MCF 10A (cell line): Measurements from ENCODE around the gene CCDC85C. TPM values are rescaled to one million over a fixed set of nuclear protein-coding genes. Genes with fewer than 3 reads are reported as not detected.
A peak's percentile ranks its signal among the peaks of the same experiment; 100 is the strongest.

Source experiments
- BruUV-seq: library from RNA; stranded (reverse); fragments of 400-500 nt; replicated peaks from 2 replicates; lab custom pipeline; 2021; lab: Mats Ljungman, UMichigan
- CTCF ChIA-PET: fragments of 300-600 bp; sonication (Branson Sonifier 250); formaldehyde crosslinking; extraction: SDS; loops from one replicate; lab custom pipeline; 2021; ENCODE audit warnings: antibody characterized with exemption, inconsistent platforms; lab: Yijun Ruan, JAX
- POLR2A ChIA-PET: fragments of 300-600, 350-650 bp; sonication (Branson Sonifier 250); formaldehyde crosslinking; extraction: SDS; loops from one replicate; lab custom pipeline; 2020; ENCODE audit warnings: antibody characterized with exemption, inconsistent platforms; lab: Yijun Ruan, JAX
- DNase-seq: peaks from one replicate; pipeline ENCODE4 v3.0.0-alpha.2; 2018; ENCODE audit not compliant: unreplicated experiment
- H3K27ac Mint-ChIP-seq: one replicate; pipeline ENCODE4 v1.8.0; 2022; ENCODE audit warnings: mild to moderate bottlenecking, low read depth, mixed read lengths; ENCODE audit not compliant: unreplicated experiment
- H3K27me3 Mint-ChIP-seq: one replicate; pipeline ENCODE4 v1.8.0; 2022; ENCODE audit warnings: mixed read lengths; ENCODE audit not compliant: insufficient read depth, unreplicated experiment
- H3K36me3 Mint-ChIP-seq: one replicate; pipeline ENCODE4 v1.8.0; 2022; ENCODE audit warnings: mild to moderate bottlenecking, moderate library complexity, mixed read lengths; ENCODE audit not compliant: insufficient read depth, unreplicated experiment
- H3K4me1 Mint-ChIP-seq: one replicate; pipeline ENCODE4 v1.8.0; 2022; ENCODE audit warnings: mixed read lengths; ENCODE audit not compliant: insufficient read depth, unreplicated experiment
- H3K4me3 Mint-ChIP-seq: one replicate; pipeline ENCODE4 v1.8.0; 2022; ENCODE audit warnings: mild to moderate bottlenecking, moderate library complexity, mixed read lengths; ENCODE audit not compliant: unreplicated experiment
- H3K9me3 Mint-ChIP-seq: one replicate; pipeline ENCODE4 v1.8.0; 2022; ENCODE audit warnings: mixed read lengths; ENCODE audit not compliant: unreplicated experiment
- CTCF ChIP-seq: fragments of 200-600 bp; IDR thresholded peaks from one replicate; pipeline ENCODE4 v1.8.0; 2022; ENCODE audit warnings: antibody characterized with exemption, mild to moderate bottlenecking; ENCODE audit not compliant: unreplicated experiment
- intact Hi-C: fragments of 100-400 bp; cut with micrococcal nuclease; formaldehyde crosslinking; loops from 2 replicates; pipeline ENCODE4 v1.14.1; 2022
- total RNA-seq: library from RNA; stranded (reverse); gene quantifications from 2 replicates; pipeline ENCODE4 v1.2.3, GENCODE V29; 2022

The CCDC85C gene
- total RNA-seq, 1 experiment from 2014 or later: 29.9 TPM

GRCh38 chr14:99518441-99519346 is 85.3 kb downstream of the CCDC85C start:
- BruUV-seq: no TSS peak
- POLR2A ChIA-PET: no interaction called here
- intact Hi-C loops: loop anchor here (1.0 kb wide), 2 partner anchors 111 to 367 kb away; no protein-coding TSS in a partner anchor

GRCh38 chr14:99517643-99518381 is 86.2 kb downstream of the CCDC85C start:
- peaks cover 11% of the 10 kb centered on the region for H3K36me3 Mint-ChIP-seq
- H3K4me3 Mint-ChIP-seq: no peak overlapping the region
- H3K27me3 Mint-ChIP-seq: no peaks in the 10 kb centered on the region
- CTCF ChIA-PET: interaction anchor here (0.6 to 2.9 kb wide), 13 partner anchors 11 to 841 kb away, joined by 3 to 11 read pairs (median 3); no protein-coding TSS in a partner anchor
- H3K4me1 Mint-ChIP-seq: no peaks in the 10 kb centered on the region
- no peak for DNase-seq
- intact Hi-C loops: loop anchor here (1.0 kb wide), 2 partner anchors 111 to 367 kb away; no protein-coding TSS in a partner anchor
- no peak for TF ChIP-seq CTCF
- BruUV-seq: no TSS peak
- H3K9me3 Mint-ChIP-seq: no peaks in the 10 kb centered on the region
- POLR2A ChIA-PET: interaction anchor here (0.7 kb wide), 1 partner anchor 95 kb away, joined by 3 read pairs; no protein-coding TSS in a partner anchor
- H3K27ac Mint-ChIP-seq: no peak overlapping the region

More at GRCh38 chr14:99518441-99519346, 85.3 kb downstream of the CCDC85C start:
- peaks cover 5% of the 10 kb centered on the region for H3K36me3 Mint-ChIP-seq
- peak; percentile 95 for TF ChIP-seq CTCF
- H3K4me3 Mint-ChIP-seq: no peak overlapping the region
- CTCF ChIA-PET: interaction anchor here (0.6 to 2.9 kb wide), 22 partner anchors 8 to 840 kb away, joined by 3 to 11 read pairs (median 3); no protein-coding TSS in a partner anchor
- peak; percentile 75 for DNase-seq
- no peaks in the 10 kb centered on the region for H3K27me3 Mint-ChIP-seq
- no peaks in the 10 kb centered on the region for H3K9me3 Mint-ChIP-seq
- H3K4me1 Mint-ChIP-seq: no peaks in the 10 kb centered on the region
- H3K27ac Mint-ChIP-seq: no peak overlapping the region

- Mint-ChIP-seq H3K27ac (no peak overlapping the region), H3K9me3 (no peaks in the 10 kb centered on the region), H3K4me3 (no peak overlapping the region), H3K27me3 (no peaks in the 10 kb centered on the region), H3K36me3 (peaks cover 17% of the 10 kb centered on the region), H3K4me1 (no peaks in the 10 kb centered on the region)
- intact Hi-C loops: no loop called here
- no peak for TF ChIP-seq CTCF
- ChIA-PET CTCF (interaction anchor here (0.6 to 2.9 kb wide), 12 partner anchors 10 to 215 kb away, joined by 3 to 11 read pairs (median 4); no protein-coding TSS in a partner anchor), POLR2A (interaction anchor here (0.7 kb wide), 1 partner anchor 96 kb away, joined by 3 read pairs; no protein-coding TSS in a partner anchor)
- BruUV-seq: no TSS peak
- DNase-seq: no peak
Measured at GRCh38 chr14:99516871-99517642, 87.0 kb downstream of the CCDC85C start.
